HCT116 (cell line): ENCODE data around the gene BFAR. TPM values are rescaled to one million over a fixed set of nuclear protein-coding genes. Genes with fewer than 3 reads are reported as not detected.
"Not testable (repeated sequence)": the region's sequence is repeated elsewhere in the genome, so short reads cannot be mapped to it uniquely, and the experiment has no call there.

Experiments used
- ATAC-seq: fragments of 200-7000 bp; cut with Tn5 transposase; 2 replicates; pipeline ENCODE4 v1.9.1; 2020; ENCODE audit warnings: mild to moderate bottlenecking, moderate library complexity
- BruUV-seq: library from RNA; stranded (reverse); fragments of 400-500 nt; replicated peaks from 2 replicates; lab custom pipeline; 2021; lab: Mats Ljungman, UMichigan
- CTCF ChIA-PET: fragments of 300-600 bp; sonication (Branson Sonifier 250); formaldehyde crosslinking; loops from one replicate; lab custom pipeline; 2021; ENCODE audit warnings: antibody characterized with exemption; lab: Charles Lee
- POLR2A ChIA-PET: fragments of 300-600, 350-600 bp; sonication (Branson Sonifier 250); formaldehyde crosslinking; loops from one replicate; lab custom pipeline; 2021; ENCODE audit warnings: antibody characterized with exemption; lab: Charles Lee
- RAD21 ChIA-PET, 2 experiments: fragments of 300-600 bp; sonication (Branson Sonifier 250); formaldehyde crosslinking; loops; one replicate each; lab custom pipeline; 2023; ENCODE audit warnings: low total read pairs in 2 of 2; ENCODE audit not compliant: uncharacterized antibody in 2 of 2, unreplicated experiment in 2 of 2, low non-redundant PET in 1 of 2; lab: Charles Lee
- DNase-seq: peaks from one replicate; pipeline ENCODE4 v3.0.0-alpha.2; 2010; ENCODE audit warnings: low read depth, low spot score
- H2AFZ ChIP-seq: fragments of 200-600 bp; shearing (Covaris generic), sonication (generic); 2 replicates; pipeline ENCODE4 v1.6.1; 2017; ENCODE audit warnings: low read depth, mixed run types, mixed read lengths, antibody characterized with exemption, low read length; ENCODE audit not compliant: poor library complexity, severe bottlenecking
- H3K27ac ChIP-seq: 2 replicates; pipeline ENCODE4 v1.5.1; 2012; ENCODE audit warnings: low read depth, low read length
- H3K27me3 ChIP-seq: fragments of 200-600 bp; sonication (generic); 2 replicates; pipeline ENCODE4 v1.6.1; 2016; ENCODE audit warnings: mixed run types, low read length, mixed read lengths; ENCODE audit not compliant: insufficient read depth
- H3K36me3 ChIP-seq, 2 experiments: fragments of 200-500 bp in 1 of 2; fragments of 200-600 bp in 1 of 2; sonication (Bioruptor generic) in 1 of 2; sonication (generic) in 1 of 2; 2 replicates each; pipeline versions ENCODE4 v1.5.1 to v1.6.1; 2014 to 2016; ENCODE audit warnings: low read length in 2 of 2, inconsistent platforms in 1 of 2, mixed read lengths in 1 of 2, mixed run types in 1 of 2; ENCODE audit not compliant: insufficient read depth in 2 of 2, control insufficient read depth in 1 of 2
- H3K4me1 ChIP-seq, 2 experiments: fragments of 200-600 bp in 1 of 2; sonication (generic) in 1 of 2; 2 replicates each; pipeline versions ENCODE4 v1.5.1 to v1.6.1; 2012 to 2017; ENCODE audit warnings: low read length in 2 of 2, inconsistent platforms in 1 of 2, mild to moderate bottlenecking in 1 of 2, mixed read lengths in 1 of 2, mixed run types in 1 of 2, moderate library complexity in 1 of 2; ENCODE audit not compliant: insufficient read depth in 2 of 2, control insufficient read depth in 1 of 2
- H3K4me2 ChIP-seq: fragments of 200-600 bp; sonication (generic); 2 replicates; pipeline ENCODE4 v1.6.1; 2017; ENCODE audit warnings: mixed run types, low read length, mixed read lengths
- H3K4me3 ChIP-seq, 2 experiments: fragments of 200-600 bp in 1 of 2; sonication (generic) in 1 of 2; replicated peaks in 1 of 2; 2 replicates each; pipeline ENCODE4 v1.5.1; 2011 to 2016; ENCODE audit warnings: low read length in 2 of 2, control low read depth in 1 of 2, low read depth in 1 of 2, mild to moderate bottlenecking in 1 of 2, mixed read lengths in 1 of 2, mixed run types in 1 of 2
- H3K79me2 ChIP-seq: fragments of 200-600 bp; sonication (generic); 2 replicates; pipeline ENCODE4 v1.6.1; 2017; ENCODE audit warnings: mild to moderate bottlenecking, mixed run types, low read length, moderate library complexity, mixed read lengths; ENCODE audit not compliant: insufficient read depth
- H3K9ac ChIP-seq: fragments of 200-600 bp; sonication (generic); 2 replicates; pipeline ENCODE4 v1.6.1; 2016; ENCODE audit warnings: low read length, mixed read lengths
- H3K9me2 ChIP-seq: fragments of 200-600 bp; sonication (generic), shearing (Covaris generic); 2 replicates; pipeline ENCODE4 v1.6.1; 2017; ENCODE audit warnings: mixed run types, mild to moderate bottlenecking, moderate library complexity; ENCODE audit not compliant: insufficient read depth
- H3K9me3 ChIP-seq, 2 experiments: fragments of 200-500 bp in 1 of 2; fragments of 200-600 bp in 1 of 2; sonication (Bioruptor generic) in 1 of 2; sonication (generic) in 1 of 2; 2 replicates each; pipeline ENCODE4 v1.6.1; 2014 to 2017; ENCODE audit warnings: low read length in 2 of 2, mixed read lengths in 2 of 2, inconsistent platforms in 1 of 2, low read depth in 1 of 2, mild to moderate bottlenecking in 1 of 2, mixed run types in 1 of 2, moderate library complexity in 1 of 2; ENCODE audit not compliant: control insufficient read depth in 1 of 2, insufficient read depth in 1 of 2
- H4K20me1 ChIP-seq: fragments of 200-600 bp; sonication (generic), shearing (Covaris generic); 2 replicates; pipeline ENCODE4 v1.6.1; 2017; ENCODE audit warnings: mixed run types, mild to moderate bottlenecking, moderate library complexity; ENCODE audit not compliant: insufficient read depth
- CBX3 ChIP-seq: IDR thresholded peaks from 2 replicates; pipeline ENCODE4 v1.6.1; 2012; ENCODE audit warnings: low read depth
- CEBPB ChIP-seq: IDR thresholded peaks from 2 replicates; pipeline ENCODE4 v1.6.1; 2012; ENCODE audit warnings: low read depth
- EZH2 ChIP-seq: fragments of 200-600 bp; sonication (generic); IDR thresholded peaks from 2 replicates; pipeline ENCODE4 v1.6.1; 2017; ENCODE audit warnings: antibody characterized with exemption, mixed run types
- EZH2phosphoT487 ChIP-seq: fragments of 200-600 bp; IDR thresholded peaks from 2 replicates; pipeline ENCODE4 v1.6.1; 2018; ENCODE audit warnings: antibody characterized with exemption, borderline replicate concordance
- YY1 ChIP-seq: IDR thresholded peaks from 2 replicates; pipeline ENCODE4 v1.6.1; 2011; ENCODE audit warnings: low read length, low read depth, moderate library complexity, mild to moderate bottlenecking; ENCODE audit not compliant: insufficient replicate concordance; ENCODE audit errors: extremely low read depth
- ZFX ChIP-seq: fragments of 450-650 bp; IDR thresholded peaks from 2 replicates; pipeline ENCODE4 v1.6.1; 2017
- ZNF274 ChIP-seq: fragments of 200-500 bp; sonication (Bioruptor generic); IDR thresholded peaks from 2 replicates; pipeline ENCODE4 v1.6.1; 2014; ENCODE audit warnings: mild to moderate bottlenecking, low read depth, low read length, inconsistent platforms
- intact Hi-C: fragments of 100-400 bp; cut with micrococcal nuclease; formaldehyde crosslinking; loops from 2 replicates; pipeline ENCODE4 v1.10.0; 2022
- total RNA-seq: library from RNA; stranded (reverse); gene quantifications from one replicate; pipeline ENCODE4 v1.2.1, GENCODE V29; 2021; ENCODE audit not compliant: unreplicated experiment
- TF ChIP-seq, protein P1 (sequence below): IDR thresholded peaks from 2 replicates; pipeline ENCODE4 v1.6.1; 2012
- TF ChIP-seq, protein P2 (sequence below), 3 experiments: fragments of 200-600 bp in 1 of 3; sonication (generic) in 1 of 3; IDR thresholded peaks in 2 of 3; conservative IDR thresholded peaks in 1 of 3; 2 replicates each; pipeline ENCODE4 v1.5.1; 2012 to 2017; ENCODE audit warnings: low read depth in 2 of 3, low read length in 2 of 3, antibody characterized with exemption in 1 of 3, borderline replicate concordance in 1 of 3, control low read depth in 1 of 3, mild to moderate bottlenecking in 1 of 3, mixed read lengths in 1 of 3, mixed run types in 1 of 3, moderate library complexity in 1 of 3; ENCODE audit not compliant: insufficient read depth in 1 of 3
- TF ChIP-seq, protein P3 (sequence below): IDR thresholded peaks from 2 replicates; pipeline ENCODE4 v1.6.1; 2012
- TF ChIP-seq, protein P4 (sequence below): IDR thresholded peaks from 2 replicates; pipeline ENCODE4 v1.6.1; 2011; ENCODE audit warnings: mild to moderate bottlenecking, low read length, moderate library complexity; ENCODE audit not compliant: insufficient replicate concordance; ENCODE audit errors: extremely low read depth

BFAR gene
- total RNA-seq, 1 experiment from 2014 or later, result 49.7 TPM

DNA sequence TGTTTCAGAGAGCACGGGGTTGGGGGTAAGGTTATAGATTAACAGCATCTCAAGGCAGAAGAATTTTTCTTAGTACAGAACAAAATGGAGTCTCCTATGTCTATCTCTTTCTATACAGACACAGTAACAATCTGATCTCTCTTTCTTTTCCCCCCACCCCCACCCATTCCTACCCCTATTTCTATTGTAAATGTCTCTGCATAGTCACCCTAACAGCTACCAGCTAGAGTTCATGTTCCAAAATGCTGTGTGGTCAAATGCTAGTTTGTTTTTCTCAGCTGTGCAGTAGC is 4.1 kb downstream of the BFAR start:
- H3K9ac ChIP-seq, H2AFZ ChIP-seq, POLR2A ChIA-PET, H3K9me3 ChIP-seq, H3K27ac ChIP-seq, H3K4me2 ChIP-seq, CTCF ChIA-PET, H3K27me3 ChIP-seq, DNase-seq, intact Hi-C loops, H3K9me2 ChIP-seq, BruUV-seq, ATAC-seq, H3K4me3 ChIP-seq, RAD21 ChIA-PET: not testable (repeated sequence)
- peaks cover 16% of the 10 kb centered on the region; the same call in 1 of the 2 replicates for H4K20me1 ChIP-seq
- peaks cover 6 to 12% of the 10 kb centered on the region in 2 experiments; a peak in 3 of 4 replicates for H3K4me1 ChIP-seq
- H3K36me3 ChIP-seq, result peaks cover 3 to 20% of the 10 kb centered on the region in 2 experiments; a peak in 3 of 4 replicates
- H3K79me2 ChIP-seq, result peaks cover 91% of the 10 kb centered on the region

DNA sequence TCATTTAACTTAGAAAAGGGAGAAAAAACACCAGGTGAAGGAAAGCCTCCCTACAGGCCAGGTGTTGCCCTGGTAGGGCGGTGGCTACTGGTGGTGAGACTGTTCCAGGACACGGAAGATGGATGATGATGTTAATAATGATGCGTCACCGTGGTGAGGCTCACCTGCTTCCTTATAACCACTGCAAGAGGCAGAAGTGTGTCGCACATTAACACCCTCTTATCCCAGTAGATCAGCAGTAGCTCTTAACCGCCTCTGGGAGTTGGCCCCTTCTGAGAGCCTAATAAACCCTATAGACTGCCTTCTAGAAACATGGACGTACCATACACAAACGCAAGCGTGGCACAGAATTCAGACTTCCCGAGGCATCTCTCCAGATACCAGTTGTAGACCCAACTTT is 7.8 kb downstream of the BFAR start:
- POLR2A ChIA-PET, result no interaction called here
- H3K9ac ChIP-seq, result no peak overlapping the region
- ATAC-seq, result no peak

More for the DNA sequence above, 7.8 kb downstream of the BFAR start:
- Histone ChIP-seq H3K27me3 (no peaks in the 10 kb centered on the region), H3K9me2 (no peaks in the 10 kb centered on the region), H3K79me2 (peaks cover 96% of the 10 kb centered on the region), H3K4me3 (no peak overlapping the region), H4K20me1 (peaks cover 8% of the 10 kb centered on the region; the same call in 1 of the 2 replicates), H3K4me2 (no peak overlapping the region), H2AFZ (no peak overlapping the region), H3K36me3 (peaks cover 20 to 37% of the 10 kb centered on the region in 2 experiments), H3K27ac (no peak overlapping the region), H3K9me3 (no peaks in the 10 kb centered on the region), H3K4me1 (no peaks in the 10 kb centered on the region)
- TF ChIP-seq EZH2phosphoT487, result no peak
- TF ChIP-seq, protein P1, sequence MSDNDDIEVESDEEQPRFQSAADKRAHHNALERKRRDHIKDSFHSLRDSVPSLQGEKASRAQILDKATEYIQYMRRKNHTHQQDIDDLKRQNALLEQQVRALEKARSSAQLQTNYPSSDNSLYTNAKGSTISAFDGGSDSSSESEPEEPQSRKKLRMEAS, result no peak
- TF ChIP-seq, protein P2, sequence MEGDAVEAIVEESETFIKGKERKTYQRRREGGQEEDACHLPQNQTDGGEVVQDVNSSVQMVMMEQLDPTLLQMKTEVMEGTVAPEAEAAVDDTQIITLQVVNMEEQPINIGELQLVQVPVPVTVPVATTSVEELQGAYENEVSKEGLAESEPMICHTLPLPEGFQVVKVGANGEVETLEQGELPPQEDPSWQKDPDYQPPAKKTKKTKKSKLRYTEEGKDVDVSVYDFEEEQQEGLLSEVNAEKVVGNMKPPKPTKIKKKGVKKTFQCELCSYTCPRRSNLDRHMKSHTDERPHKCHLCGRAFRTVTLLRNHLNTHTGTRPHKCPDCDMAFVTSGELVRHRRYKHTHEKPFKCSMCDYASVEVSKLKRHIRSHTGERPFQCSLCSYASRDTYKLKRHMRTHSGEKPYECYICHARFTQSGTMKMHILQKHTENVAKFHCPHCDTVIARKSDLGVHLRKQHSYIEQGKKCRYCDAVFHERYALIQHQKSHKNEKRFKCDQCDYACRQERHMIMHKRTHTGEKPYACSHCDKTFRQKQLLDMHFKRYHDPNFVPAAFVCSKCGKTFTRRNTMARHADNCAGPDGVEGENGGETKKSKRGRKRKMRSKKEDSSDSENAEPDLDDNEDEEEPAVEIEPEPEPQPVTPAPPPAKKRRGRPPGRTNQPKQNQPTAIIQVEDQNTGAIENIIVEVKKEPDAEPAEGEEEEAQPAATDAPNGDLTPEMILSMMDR (IDR thresholded peaks at IDR 0.05 in 2 of 3, conservative IDR thresholded peaks at IDR 0.05 in 1 of 3; ENCODE audit: borderline replicate concordance in 1 of 3, insufficient read depth in 1 of 3, low read depth in 2 of 3, low read length in 2 of 3), result no peak
- TF ChIP-seq CEBPB, result no peak
- TF ChIP-seq ZNF274, result no peak
- TF ChIP-seq CBX3, result no peak
- TF ChIP-seq ZFX, result no peak
- TF ChIP-seq, protein P3, sequence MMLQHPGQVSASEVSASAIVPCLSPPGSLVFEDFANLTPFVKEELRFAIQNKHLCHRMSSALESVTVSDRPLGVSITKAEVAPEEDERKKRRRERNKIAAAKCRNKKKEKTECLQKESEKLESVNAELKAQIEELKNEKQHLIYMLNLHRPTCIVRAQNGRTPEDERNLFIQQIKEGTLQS, result no peak
- TF ChIP-seq, protein P4, sequence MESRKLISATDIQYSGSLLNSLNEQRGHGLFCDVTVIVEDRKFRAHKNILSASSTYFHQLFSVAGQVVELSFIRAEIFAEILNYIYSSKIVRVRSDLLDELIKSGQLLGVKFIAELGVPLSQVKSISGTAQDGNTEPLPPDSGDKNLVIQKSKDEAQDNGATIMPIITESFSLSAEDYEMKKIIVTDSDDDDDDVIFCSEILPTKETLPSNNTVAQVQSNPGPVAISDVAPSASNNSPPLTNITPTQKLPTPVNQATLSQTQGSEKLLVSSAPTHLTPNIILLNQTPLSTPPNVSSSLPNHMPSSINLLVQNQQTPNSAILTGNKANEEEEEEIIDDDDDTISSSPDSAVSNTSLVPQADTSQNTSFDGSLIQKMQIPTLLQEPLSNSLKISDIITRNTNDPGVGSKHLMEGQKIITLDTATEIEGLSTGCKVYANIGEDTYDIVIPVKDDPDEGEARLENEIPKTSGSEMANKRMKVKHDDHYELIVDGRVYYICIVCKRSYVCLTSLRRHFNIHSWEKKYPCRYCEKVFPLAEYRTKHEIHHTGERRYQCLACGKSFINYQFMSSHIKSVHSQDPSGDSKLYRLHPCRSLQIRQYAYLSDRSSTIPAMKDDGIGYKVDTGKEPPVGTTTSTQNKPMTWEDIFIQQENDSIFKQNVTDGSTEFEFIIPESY, result no peak
- no peak for TF ChIP-seq EZH2
- no peak for TF ChIP-seq YY1
- RAD21 ChIA-PET, result no interaction called here
- CTCF ChIA-PET, result no interaction called here
- BruUV-seq, result no TSS peak
- intact Hi-C loops, result no loop called here
- DNase-seq, result no peak
